GM12892 (cell line): ENCODE results near the gene INSR.

ENCODE experiments used
- POLR2A ChIP-seq: IDR thresholded peaks from 2 replicates; pipeline ENCODE4 v1.6.1; 2011; ENCODE audit warnings: low read depth, low read length, control low read depth
- POLR2AphosphoS5 ChIP-seq: IDR thresholded peaks from 2 replicates; pipeline ENCODE4 v1.6.1; 2011; ENCODE audit warnings: low read depth, low read length, control low read depth
- TAF1 ChIP-seq: IDR thresholded peaks from 2 replicates; pipeline ENCODE4 v1.6.1; 2011; ENCODE audit warnings: low read depth, mild to moderate bottlenecking, control low read depth, low read length, borderline replicate concordance

- TF ChIP-seq POLR2A (no peak; the same call in 1 of the 2 replicates), TAF1 (no peak), POLR2AphosphoS5 (no peak)
Observed at GRCh38 chr19:7072541-7072940, 221.7 kb downstream of the INSR start.
